ENCODE data around the gene ACAP2.

ACAP2 gene

GRCh38 chr3:195248281-195248680, 194.5 kb downstream of the ACAP2 start:
- Histone ChIP-seq H3K4me2 (ENCODE audit: low read length) (no peak overlapping the region), H3K36me3 (ENCODE audit: control insufficient read depth in 1 of 2, insufficient read depth in 2 of 2, low read length in 2 of 2) (no peaks in the 10 kb centered on the region), H3K79me2 (ENCODE audit: control insufficient read depth, insufficient read depth, low read length, poor library complexity) (no peaks in the 10 kb centered on the region), H3K9ac (ENCODE audit: low read length) (no peak overlapping the region), H3K23ac (ENCODE audit: low read length) (no peak overlapping the region), H2BK5ac (ENCODE audit: low read depth, low read length, poor library complexity) (no peak overlapping the region), H4K91ac (ENCODE audit: low read depth, low read length) (no peak overlapping the region), H2BK12ac (ENCODE audit: low read length) (no peak overlapping the region), H3K27me3 (ENCODE audit: insufficient read depth, low read length) (no peaks in the 10 kb centered on the region), H4K8ac (ENCODE audit: low read depth, low read length) (no peak overlapping the region), H3K79me1 (ENCODE audit: low read length) (no peaks in the 10 kb centered on the region), H3K18ac (ENCODE audit: low read length) (no peak overlapping the region), H4K12ac (ENCODE audit: low read depth, low read length) (no peak overlapping the region), H3K14ac (ENCODE audit: low read length) (no peak overlapping the region), H3K27ac (ENCODE audit: low read depth, low read length) (no peak overlapping the region), H2AK5ac (ENCODE audit: low read length) (no peak overlapping the region), H3K4me3 (ENCODE audit: low read depth, low read length) (no peak overlapping the region), H3K4ac (ENCODE audit: low read depth, low read length) (no peak overlapping the region), H2BK120ac (ENCODE audit: insufficient read depth, low read length, poor library complexity) (no peak overlapping the region), H2AFZ (ENCODE audit: insufficient read depth, low read length, poor library complexity) (no peak overlapping the region), H3K9me3 (ENCODE audit: insufficient read depth, low read depth, low read length) (peaks cover 4% of the 10 kb centered on the region), H3K4me1 (ENCODE audit: control insufficient read depth in 1 of 2, insufficient read depth in 2 of 2, low read length in 2 of 2) (no peaks in the 10 kb centered on the region)
- WGBS (ENCODE audit: extremely low coverage, insufficient coverage, insufficient read length), result no CpG with 5 or more reads among the region's 8 CpGs
- DNase-seq, result peak; percentile 39 to 69

GRCh38 chr3:195247863-195248189, 195.0 kb downstream of the ACAP2 start:
- no peak overlapping the region for H4K91ac ChIP-seq (ENCODE audit: low read depth, low read length)
- DNase-seq, result no peak
- no peak overlapping the region for H2BK5ac ChIP-seq (ENCODE audit: low read depth, low read length, poor library complexity)
- H3K9me3 ChIP-seq (ENCODE audit: insufficient read depth, low read depth, low read length), result peaks cover 4% of the 10 kb centered on the region
- no peaks in the 10 kb centered on the region for H3K79me2 ChIP-seq (ENCODE audit: control insufficient read depth, insufficient read depth, low read length, poor library complexity)
- H3K18ac ChIP-seq (ENCODE audit: low read length), result no peak overlapping the region
- no peak overlapping the region for H3K4me3 ChIP-seq (ENCODE audit: low read depth, low read length)
- no peaks in the 10 kb centered on the region for H3K79me1 ChIP-seq (ENCODE audit: low read length)
- H3K23ac ChIP-seq (ENCODE audit: low read length), result no peak overlapping the region
- no peak overlapping the region for H4K12ac ChIP-seq (ENCODE audit: low read depth, low read length)
- H3K4me1 ChIP-seq (ENCODE audit: control insufficient read depth in 1 of 2, insufficient read depth in 2 of 2, low read length in 2 of 2), result no peaks in the 10 kb centered on the region
- H3K27me3 ChIP-seq (ENCODE audit: insufficient read depth, low read length), result no peaks in the 10 kb centered on the region
- H3K9ac ChIP-seq (ENCODE audit: low read length), result no peak overlapping the region
- no peak overlapping the region for H4K8ac ChIP-seq (ENCODE audit: low read depth, low read length)
- H3K4ac ChIP-seq (ENCODE audit: low read depth, low read length), result no peak overlapping the region
- no peak overlapping the region for H2AFZ ChIP-seq (ENCODE audit: insufficient read depth, low read length, poor library complexity)
- no peak overlapping the region for H2BK12ac ChIP-seq (ENCODE audit: low read length)
- H3K36me3 ChIP-seq (ENCODE audit: control insufficient read depth in 1 of 2, insufficient read depth in 2 of 2, low read length in 2 of 2), result no peaks in the 10 kb centered on the region
- WGBS (ENCODE audit: extremely low coverage, insufficient coverage, insufficient read length), result no CpG with 5 or more reads among the region's 8 CpGs
- H3K14ac ChIP-seq (ENCODE audit: low read length), result no peak overlapping the region
- H3K27ac ChIP-seq (ENCODE audit: low read depth, low read length), result no peak overlapping the region
- no peak overlapping the region for H3K4me2 ChIP-seq (ENCODE audit: low read length)
- no peak overlapping the region for H2AK5ac ChIP-seq (ENCODE audit: low read length)
- no peak overlapping the region for H2BK120ac ChIP-seq (ENCODE audit: insufficient read depth, low read length, poor library complexity)

- Histone ChIP-seq H3K36me3 (ENCODE audit: control insufficient read depth in 1 of 2, insufficient read depth in 2 of 2, low read length in 2 of 2) (no peaks in the 10 kb centered on the region), H4K12ac (ENCODE audit: low read depth, low read length) (no peak overlapping the region), H3K79me1 (ENCODE audit: low read length) (no peaks in the 10 kb centered on the region), H4K8ac (ENCODE audit: low read depth, low read length) (no peak overlapping the region), H3K27ac (ENCODE audit: low read depth, low read length) (no peak overlapping the region), H3K14ac (ENCODE audit: low read length) (no peak overlapping the region), H3K9me3 (ENCODE audit: insufficient read depth, low read depth, low read length) (peaks cover 4% of the 10 kb centered on the region), H2BK12ac (ENCODE audit: low read length) (no peak overlapping the region), H3K4me3 (ENCODE audit: low read depth, low read length) (no peak overlapping the region), H3K9ac (ENCODE audit: low read length) (no peak overlapping the region), H3K23ac (ENCODE audit: low read length) (no peak overlapping the region), H2BK5ac (ENCODE audit: low read depth, low read length, poor library complexity) (no peak overlapping the region), H2BK120ac (ENCODE audit: insufficient read depth, low read length, poor library complexity) (no peak overlapping the region), H3K27me3 (ENCODE audit: insufficient read depth, low read length) (no peaks in the 10 kb centered on the region), H3K4ac (ENCODE audit: low read depth, low read length) (no peak overlapping the region), H3K18ac (ENCODE audit: low read length) (no peak overlapping the region), H4K91ac (ENCODE audit: low read depth, low read length) (no peak overlapping the region), H3K4me1 (ENCODE audit: control insufficient read depth in 1 of 2, insufficient read depth in 2 of 2, low read length in 2 of 2) (no peaks in the 10 kb centered on the region), H2AFZ (ENCODE audit: insufficient read depth, low read length, poor library complexity) (no peak overlapping the region), H2AK5ac (ENCODE audit: low read length) (no peak overlapping the region), H3K79me2 (ENCODE audit: control insufficient read depth, insufficient read depth, low read length, poor library complexity) (no peaks in the 10 kb centered on the region), H3K4me2 (ENCODE audit: low read length) (no peak overlapping the region)
- no CpG with 5 or more reads among the region's 24 CpGs for WGBS (ENCODE audit: extremely low coverage, insufficient coverage, insufficient read length)
- no peak for DNase-seq
Observed at GRCh38 chr3:195247086-195247862, 195.5 kb downstream of the ACAP2 start.

- Histone ChIP-seq H3K4ac (ENCODE audit: low read depth, low read length) (no peak overlapping the region), H3K79me1 (ENCODE audit: low read length) (no peaks in the 10 kb centered on the region), H3K79me2 (ENCODE audit: control insufficient read depth, insufficient read depth, low read length, poor library complexity) (no peaks in the 10 kb centered on the region), H3K36me3 (ENCODE audit: control insufficient read depth in 1 of 2, insufficient read depth in 2 of 2, low read length in 2 of 2) (no peaks in the 10 kb centered on the region), H3K27me3 (ENCODE audit: insufficient read depth, low read length) (no peaks in the 10 kb centered on the region), H3K27ac (ENCODE audit: low read depth, low read length) (no peak overlapping the region), H3K9ac (ENCODE audit: low read length) (no peak overlapping the region), H2AK5ac (ENCODE audit: low read length) (no peak overlapping the region), H3K4me3 (ENCODE audit: low read depth, low read length) (no peak overlapping the region), H2AFZ (ENCODE audit: insufficient read depth, low read length, poor library complexity) (no peak overlapping the region), H4K91ac (ENCODE audit: low read depth, low read length) (no peak overlapping the region), H2BK5ac (ENCODE audit: low read depth, low read length, poor library complexity) (no peak overlapping the region), H3K9me3 (ENCODE audit: insufficient read depth, low read depth, low read length) (peaks cover 4% of the 10 kb centered on the region), H3K4me1 (ENCODE audit: control insufficient read depth in 1 of 2, insufficient read depth in 2 of 2, low read length in 2 of 2) (no peaks in the 10 kb centered on the region), H3K4me2 (ENCODE audit: low read length) (no peak overlapping the region), H4K12ac (ENCODE audit: low read depth, low read length) (no peak overlapping the region), H3K23ac (ENCODE audit: low read length) (no peak overlapping the region), H2BK120ac (ENCODE audit: insufficient read depth, low read length, poor library complexity) (no peak overlapping the region), H3K14ac (ENCODE audit: low read length) (no peak overlapping the region), H2BK12ac (ENCODE audit: low read length) (no peak overlapping the region), H3K18ac (ENCODE audit: low read length) (no peak overlapping the region), H4K8ac (ENCODE audit: low read depth, low read length) (no peak overlapping the region)
- no CpG with 5 or more reads among the region's 9 CpGs for WGBS (ENCODE audit: extremely low coverage, insufficient coverage, insufficient read length)
- DNase-seq, result no peak
Observed at GRCh38 chr3:195246581-195246995, 196.2 kb downstream of the ACAP2 start.
